Mesothelial cell of epicardium (in vitro differentiated cells): ENCODE results near the gene FGFRL1. TPM values are rescaled to one million over a fixed set of nuclear protein-coding genes. Genes with fewer than 3 reads are reported as not detected.
"Not testable (repeated sequence)": the region's sequence is repeated elsewhere in the genome, so short reads cannot be mapped to it uniquely, and the experiment has no call there.

Experiments used
- DNase-seq, 2 experiments: peaks; one replicate each; pipeline ENCODE4 v3.0.0; 2021; ENCODE audit warnings: low spot score in 2 of 2; ENCODE audit not compliant: unreplicated experiment in 2 of 2
- H3K27ac Mint-ChIP-seq: 2 replicates; pipeline ENCODE4 v1.8.0; 2021; ENCODE audit warnings: mixed read lengths
- H3K27me3 Mint-ChIP-seq: 2 replicates; pipeline ENCODE4 v1.8.0; 2021; ENCODE audit warnings: low read depth, mixed read lengths
- H3K36me3 Mint-ChIP-seq: 2 replicates; pipeline ENCODE4 v1.8.0; 2021; ENCODE audit warnings: mixed read lengths
- H3K4me1 Mint-ChIP-seq: 2 replicates; pipeline ENCODE4 v1.8.0; 2021; ENCODE audit warnings: mixed read lengths
- H3K4me3 Mint-ChIP-seq: 2 replicates; pipeline ENCODE4 v1.8.0; 2021; ENCODE audit warnings: mild to moderate bottlenecking, moderate library complexity, mixed read lengths
- H3K9me3 Mint-ChIP-seq: 2 replicates; pipeline ENCODE4 v1.8.0; 2021; ENCODE audit warnings: mixed read lengths
- total RNA-seq: library from RNA; stranded (reverse); gene quantifications from 3 replicates; pipeline ENCODE4 v1.2.1, GENCODE V29; 2021
- TF ChIP-seq, protein P1 (sequence below): fragments of 200-600 bp; sonication (generic); IDR thresholded peaks from one replicate; pipeline ENCODE4 v1.5.0; 2021; ENCODE audit warnings: antibody characterized with exemption; ENCODE audit not compliant: unreplicated experiment

The FGFRL1 gene
- total RNA-seq, 1 donor from 2014 or later, result 37.4 TPM

DNA sequence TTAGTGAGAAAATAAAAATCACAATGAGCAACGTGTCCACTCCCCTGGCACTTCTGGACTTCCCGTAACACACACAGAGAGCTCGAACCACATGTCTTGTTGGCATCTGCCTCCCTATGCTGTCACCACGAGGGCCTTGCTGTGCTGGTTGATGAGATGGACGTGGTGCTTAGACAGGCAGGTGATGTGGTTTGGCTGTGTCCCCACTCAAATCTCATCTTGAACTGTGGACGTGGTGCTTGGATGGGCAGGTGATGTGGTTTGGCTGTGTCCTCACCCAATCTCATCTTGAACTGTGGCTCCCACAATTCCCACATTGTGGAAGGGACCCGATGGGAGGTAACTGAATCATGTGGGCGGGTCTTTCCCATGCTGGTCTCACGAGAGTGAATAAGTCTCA is 40.0 kb downstream of the FGFRL1 start:
- Mint-ChIP-seq H3K4me3 (no peak overlapping the region), H3K27ac (no peak overlapping the region), H3K4me1 (peaks cover 4% of the 10 kb centered on the region), H3K27me3 (peaks cover 83% of the 10 kb centered on the region), H3K36me3 (no peaks in the 10 kb centered on the region), H3K9me3 (no peaks in the 10 kb centered on the region)
- TF ChIP-seq, protein P1, sequence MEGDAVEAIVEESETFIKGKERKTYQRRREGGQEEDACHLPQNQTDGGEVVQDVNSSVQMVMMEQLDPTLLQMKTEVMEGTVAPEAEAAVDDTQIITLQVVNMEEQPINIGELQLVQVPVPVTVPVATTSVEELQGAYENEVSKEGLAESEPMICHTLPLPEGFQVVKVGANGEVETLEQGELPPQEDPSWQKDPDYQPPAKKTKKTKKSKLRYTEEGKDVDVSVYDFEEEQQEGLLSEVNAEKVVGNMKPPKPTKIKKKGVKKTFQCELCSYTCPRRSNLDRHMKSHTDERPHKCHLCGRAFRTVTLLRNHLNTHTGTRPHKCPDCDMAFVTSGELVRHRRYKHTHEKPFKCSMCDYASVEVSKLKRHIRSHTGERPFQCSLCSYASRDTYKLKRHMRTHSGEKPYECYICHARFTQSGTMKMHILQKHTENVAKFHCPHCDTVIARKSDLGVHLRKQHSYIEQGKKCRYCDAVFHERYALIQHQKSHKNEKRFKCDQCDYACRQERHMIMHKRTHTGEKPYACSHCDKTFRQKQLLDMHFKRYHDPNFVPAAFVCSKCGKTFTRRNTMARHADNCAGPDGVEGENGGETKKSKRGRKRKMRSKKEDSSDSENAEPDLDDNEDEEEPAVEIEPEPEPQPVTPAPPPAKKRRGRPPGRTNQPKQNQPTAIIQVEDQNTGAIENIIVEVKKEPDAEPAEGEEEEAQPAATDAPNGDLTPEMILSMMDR, result no peak
- DNase-seq, result no peak

DNA sequence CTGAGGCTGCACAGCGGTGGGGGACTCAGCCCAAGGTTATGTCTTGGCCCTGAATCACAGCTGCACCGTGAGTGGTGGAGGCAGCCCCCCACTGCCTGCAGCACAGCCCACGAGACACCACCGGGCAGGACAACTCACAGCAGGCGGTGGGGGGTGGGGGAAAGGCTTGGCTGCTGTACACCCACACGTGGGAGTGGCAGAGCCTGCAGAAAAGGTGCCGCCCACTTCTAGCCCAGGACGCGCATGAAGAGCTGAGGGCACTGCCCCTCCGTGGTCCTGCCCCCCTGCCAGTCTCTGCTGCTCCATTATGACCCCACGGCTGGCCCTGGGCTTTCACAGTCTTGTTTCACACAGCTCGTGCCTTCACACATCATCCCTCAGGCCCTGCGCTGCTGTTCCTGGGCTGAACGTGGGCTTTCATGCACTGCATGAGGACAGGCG is 40.8 kb downstream of the FGFRL1 start:
- Mint-ChIP-seq H3K9me3 (no peaks in the 10 kb centered on the region), H3K27ac (no peak overlapping the region)

DNA sequence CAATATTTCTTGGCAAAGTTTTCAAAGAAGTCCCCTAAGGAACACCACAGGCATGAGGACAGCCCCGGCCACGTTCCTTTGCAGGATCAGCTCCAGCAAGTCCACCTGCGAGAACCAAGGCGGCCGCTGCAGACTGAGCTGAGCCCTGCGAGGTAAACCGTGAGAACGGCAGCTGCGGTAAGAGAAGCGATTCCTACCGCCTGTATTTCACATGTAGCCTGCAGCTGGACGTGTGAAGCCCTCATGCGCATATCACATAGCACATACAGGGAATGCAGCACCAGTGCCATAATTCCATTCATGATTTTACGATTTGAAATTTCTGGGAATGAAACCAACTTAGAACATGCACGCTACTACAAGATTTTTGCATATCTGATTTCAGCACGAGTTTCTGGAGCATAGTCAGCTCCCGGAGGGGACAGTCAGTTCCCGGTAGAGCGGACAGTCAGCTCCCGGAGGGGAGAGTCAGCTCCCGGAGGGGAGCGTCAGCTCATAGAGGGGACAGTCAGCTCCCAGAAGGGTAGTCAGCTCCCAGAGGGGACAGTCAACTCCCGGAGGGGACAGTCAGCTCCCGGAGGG is 41.7 kb downstream of the FGFRL1 start:
- no peaks in the 10 kb centered on the region for H3K4me1 Mint-ChIP-seq
- H3K27ac Mint-ChIP-seq, result no peak overlapping the region
- H3K4me3 Mint-ChIP-seq, result no peak overlapping the region
- no peaks in the 10 kb centered on the region for H3K9me3 Mint-ChIP-seq
- no peak for DNase-seq
- TF ChIP-seq, protein P1, result no peak
- H3K27me3 Mint-ChIP-seq, result peaks cover 86% of the 10 kb centered on the region
- no peaks in the 10 kb centered on the region for H3K36me3 Mint-ChIP-seq

More for the DNA sequence above, 40.8 kb downstream of the FGFRL1 start:
- peaks cover 2% of the 10 kb centered on the region for H3K4me1 Mint-ChIP-seq
- H3K4me3 Mint-ChIP-seq, result no peak overlapping the region
- no peaks in the 10 kb centered on the region for H3K36me3 Mint-ChIP-seq
- TF ChIP-seq, protein P1, result no peak
- peaks cover 88% of the 10 kb centered on the region for H3K27me3 Mint-ChIP-seq
- no peak for DNase-seq

DNA sequence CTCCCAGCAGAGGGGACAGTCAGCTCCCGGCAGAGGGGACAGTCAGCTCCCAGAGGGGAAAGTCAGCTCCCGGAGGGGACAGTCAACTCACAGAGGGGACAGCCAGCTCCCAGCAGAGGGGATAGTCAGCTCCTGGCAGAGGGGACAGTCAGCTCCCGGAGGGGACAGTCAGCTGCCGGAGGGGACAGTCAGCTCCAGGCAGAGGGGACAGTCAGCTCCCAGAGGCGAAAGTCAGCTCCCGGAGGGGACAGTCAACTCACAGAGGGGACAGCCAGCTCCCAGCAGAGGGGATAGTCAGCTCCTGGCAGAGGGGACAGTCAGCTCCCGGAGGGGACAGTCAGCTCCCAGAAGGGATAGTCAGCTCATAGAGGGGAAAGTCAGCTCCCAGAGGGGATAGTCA is 42.5 kb downstream of the FGFRL1 start:
- DNase-seq, H3K9me3 Mint-ChIP-seq, H3K27ac Mint-ChIP-seq, H3K36me3 Mint-ChIP-seq, H3K4me1 Mint-ChIP-seq, H3K4me3 Mint-ChIP-seq: not testable (repeated sequence)
- peaks cover 89% of the 10 kb centered on the region for H3K27me3 Mint-ChIP-seq

DNA sequence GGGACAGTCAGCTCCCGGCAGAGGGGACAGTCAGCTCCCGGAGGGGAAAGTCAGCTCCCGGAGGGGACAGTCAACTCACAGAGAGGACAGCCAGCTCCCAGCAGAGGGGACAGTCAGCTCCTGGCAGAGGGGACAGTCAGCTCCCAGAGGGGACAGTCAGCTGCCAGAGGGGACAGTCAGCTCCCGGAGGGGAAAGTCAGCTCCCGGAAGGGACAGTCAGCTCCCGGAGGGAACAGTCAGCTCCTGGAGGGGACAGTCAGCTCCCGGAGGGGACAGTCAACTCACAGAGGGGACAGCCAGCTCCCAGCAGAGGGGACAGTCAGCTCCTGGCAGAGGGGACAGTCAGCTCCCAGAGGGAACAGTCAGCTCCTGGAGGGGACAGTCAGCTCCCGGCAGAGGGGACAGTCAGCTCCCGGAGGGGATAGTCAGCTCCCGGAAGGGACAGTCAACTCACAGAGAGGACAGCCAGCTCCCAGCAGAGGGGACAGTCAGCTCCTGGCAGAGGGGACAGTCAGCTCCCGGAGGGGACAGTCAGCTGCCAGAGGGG is 43.3 kb downstream of the FGFRL1 start:
- H3K4me3 Mint-ChIP-seq, H3K9me3 Mint-ChIP-seq, H3K36me3 Mint-ChIP-seq, DNase-seq, H3K4me1 Mint-ChIP-seq, H3K27ac Mint-ChIP-seq: not testable (repeated sequence)
- H3K27me3 Mint-ChIP-seq, result peaks cover 88% of the 10 kb centered on the region

DNA sequence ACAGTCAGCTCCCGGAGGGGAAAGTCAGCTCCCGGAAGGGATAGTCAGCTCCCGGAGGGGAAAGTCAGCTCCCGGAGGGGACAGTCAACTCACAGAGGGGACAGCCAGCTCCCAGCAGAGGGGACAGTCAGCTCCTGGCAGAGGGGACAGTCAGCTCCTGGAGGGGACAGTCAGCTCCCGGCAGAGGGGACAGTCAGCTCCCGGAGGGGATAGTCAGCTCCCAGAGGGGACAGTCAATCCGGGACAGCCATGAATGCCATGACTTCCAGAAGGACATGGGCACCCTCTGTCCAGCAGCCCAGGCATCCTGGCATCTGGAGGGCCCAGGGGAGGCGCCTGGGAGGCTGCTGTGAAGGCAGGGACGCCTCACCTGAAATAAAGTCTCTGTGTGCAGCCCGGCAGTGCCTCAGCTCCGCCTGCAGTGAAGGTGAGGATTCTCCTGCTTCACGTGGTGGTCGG is 43.8 kb downstream of the FGFRL1 start:
- not testable (repeated sequence) for H3K4me3 Mint-ChIP-seq, H3K4me1 Mint-ChIP-seq, H3K27ac Mint-ChIP-seq, DNase-seq, H3K36me3 Mint-ChIP-seq, H3K9me3 Mint-ChIP-seq
- H3K27me3 Mint-ChIP-seq, result peaks cover 86% of the 10 kb centered on the region

DNA sequence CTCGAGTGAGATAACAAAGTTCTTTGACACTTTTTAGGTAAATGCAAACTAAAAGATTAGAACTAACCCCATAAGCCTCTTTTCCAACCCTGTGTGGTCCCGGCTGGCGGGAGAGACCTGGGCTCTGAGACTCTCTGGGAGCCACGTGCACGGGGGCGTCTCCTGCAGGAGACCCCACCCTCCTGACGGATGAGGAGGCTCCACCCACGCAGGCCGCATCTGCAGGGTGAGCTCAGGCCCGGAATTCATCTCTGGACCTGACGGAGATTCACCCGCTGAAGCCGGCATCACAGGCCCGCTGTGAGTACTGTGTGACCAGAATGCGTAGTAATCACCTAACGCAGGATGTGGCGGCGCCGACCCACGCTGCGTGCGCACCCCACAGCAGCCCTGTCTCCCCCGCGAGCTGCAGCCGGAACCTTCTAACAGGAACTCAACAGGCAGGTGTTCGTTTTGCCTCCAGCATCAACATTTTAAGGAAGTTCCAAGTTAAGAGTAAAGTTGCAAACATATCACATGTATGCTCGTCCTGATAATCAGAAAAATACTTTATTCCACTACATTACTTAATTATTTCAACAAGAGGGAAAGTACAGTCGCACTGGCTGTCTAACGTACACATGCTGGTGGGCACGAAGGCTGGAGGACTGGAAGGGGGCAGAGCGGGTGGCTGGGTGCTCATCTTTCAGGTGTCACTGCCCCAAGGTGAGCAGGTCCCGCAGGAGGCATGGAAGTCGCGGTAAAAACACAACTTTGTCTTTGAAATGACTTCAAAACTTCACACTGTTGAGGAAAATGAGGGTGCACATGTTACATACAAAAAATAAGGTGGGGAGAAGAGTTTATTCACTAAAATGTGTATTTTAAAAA is 44.5 kb downstream of the FGFRL1 start:
- H3K4me3 Mint-ChIP-seq, result no peak overlapping the region
- peak in 1 of 2 experiments; percentile 36 for DNase-seq
- H3K27me3 Mint-ChIP-seq, result peaks cover 84% of the 10 kb centered on the region
- TF ChIP-seq, protein P1, result no peak
- H3K9me3 Mint-ChIP-seq, result no peaks in the 10 kb centered on the region
- no peak overlapping the region for H3K27ac Mint-ChIP-seq
- H3K36me3 Mint-ChIP-seq, result no peaks in the 10 kb centered on the region
- no peaks in the 10 kb centered on the region for H3K4me1 Mint-ChIP-seq
